Measurements from ENCODE around the gene DOCK4.

Gene DOCK4

DNA sequence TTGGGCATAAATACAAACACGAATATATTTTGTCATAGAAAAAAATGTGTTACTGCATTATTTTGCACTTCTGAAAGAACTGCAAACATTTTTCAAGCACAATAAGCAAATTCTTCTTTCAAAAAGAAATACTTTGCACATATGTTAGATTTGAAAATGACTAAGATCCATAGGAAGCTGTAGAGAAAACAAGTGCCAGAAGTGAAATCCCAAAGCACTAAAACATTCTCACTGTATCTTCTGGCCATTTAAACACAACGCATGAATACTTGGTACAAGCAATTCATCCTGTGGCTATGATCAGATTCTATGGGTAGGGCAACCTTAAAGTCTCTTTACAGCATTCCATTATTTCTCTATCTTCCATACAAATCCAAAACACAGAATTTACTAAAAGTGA, 418.5 kb downstream of the DOCK4 start:
- no peaks in the 10 kb centered on the region for H3K9me3 ChIP-seq (ENCODE audit: insufficient read depth, low read length)
- no peak overlapping the region for H3K9ac ChIP-seq (ENCODE audit: low read length)
- H4K20me1 ChIP-seq (ENCODE audit: low read depth, low read length): no peaks in the 10 kb centered on the region
- no peaks in the 10 kb centered on the region for H3K79me2 ChIP-seq (ENCODE audit: insufficient read depth, low read length)
- no peaks in the 10 kb centered on the region for H3F3A ChIP-seq (ENCODE audit: insufficient read depth)
- H3K27ac ChIP-seq (ENCODE audit: low read depth, low read length): no peak overlapping the region
- H3K27me3 ChIP-seq (ENCODE audit: low read length): no peaks in the 10 kb centered on the region
- no peaks in the 10 kb centered on the region for H3K36me3 ChIP-seq (ENCODE audit: low read length)
- no peak overlapping the region for H2AFZ ChIP-seq (ENCODE audit: low read depth, low read length, severe bottlenecking)
- H3K9me2 ChIP-seq (replicated peaks; ENCODE audit: insufficient read depth, low read length): no peaks in the 10 kb centered on the region
- no peak overlapping the region for H3K4me2 ChIP-seq (ENCODE audit: low read depth, low read length, poor library complexity, severe bottlenecking)
- TF ChIP-seq EZH2phosphoT487 (conservative IDR thresholded peaks at IDR 0.05; ENCODE audit: low read length): no peak
- no peak for TF ChIP-seq CTCF (IDR thresholded peaks at IDR 0.05; ENCODE audit: insufficient read depth, low read length, poor library complexity, severe bottlenecking)
- no peak overlapping the region for H3K4me3 ChIP-seq (ENCODE audit: insufficient read depth, low read length, poor library complexity, severe bottlenecking)

DNA sequence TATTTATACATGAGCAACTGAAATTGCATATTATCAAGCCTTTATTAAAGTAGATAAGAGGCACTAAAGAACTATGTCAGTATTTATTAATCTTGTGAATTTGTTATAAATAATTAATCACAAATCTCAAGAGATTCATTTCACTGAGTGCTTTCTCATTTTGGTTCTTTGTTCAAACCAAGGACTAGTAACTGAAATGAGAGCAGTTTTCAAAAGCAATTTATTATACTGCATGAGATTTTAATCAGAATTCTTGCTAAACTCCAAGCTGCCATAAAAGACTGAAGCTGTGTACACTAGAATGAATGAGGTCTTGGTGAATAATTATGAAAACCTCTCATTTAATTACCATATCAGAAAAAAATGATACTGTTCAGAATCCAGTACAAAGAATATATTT, 419.1 kb downstream of the DOCK4 start:
- Histone ChIP-seq H3K4me3 (ENCODE audit: insufficient read depth, low read length, poor library complexity, severe bottlenecking) (no peak overlapping the region), H3K27ac (ENCODE audit: low read depth, low read length) (no peak overlapping the region), H3K79me2 (ENCODE audit: insufficient read depth, low read length) (no peaks in the 10 kb centered on the region), H3K9me2 (replicated peaks; ENCODE audit: insufficient read depth, low read length) (no peaks in the 10 kb centered on the region), H2AFZ (ENCODE audit: low read depth, low read length, severe bottlenecking) (no peak overlapping the region), H3K9ac (ENCODE audit: low read length) (no peak overlapping the region), H3K27me3 (ENCODE audit: low read length) (no peaks in the 10 kb centered on the region), H3K4me2 (ENCODE audit: low read depth, low read length, poor library complexity, severe bottlenecking) (no peak overlapping the region), H3F3A (ENCODE audit: insufficient read depth) (no peaks in the 10 kb centered on the region), H4K20me1 (ENCODE audit: low read depth, low read length) (no peaks in the 10 kb centered on the region), H3K36me3 (ENCODE audit: low read length) (no peaks in the 10 kb centered on the region), H3K9me3 (ENCODE audit: insufficient read depth, low read length) (no peaks in the 10 kb centered on the region)
- TF ChIP-seq CTCF (IDR thresholded peaks at IDR 0.05; ENCODE audit: insufficient read depth, low read length, poor library complexity, severe bottlenecking): no peak
- no peak for TF ChIP-seq EZH2phosphoT487 (conservative IDR thresholded peaks at IDR 0.05; ENCODE audit: low read length)

DNA sequence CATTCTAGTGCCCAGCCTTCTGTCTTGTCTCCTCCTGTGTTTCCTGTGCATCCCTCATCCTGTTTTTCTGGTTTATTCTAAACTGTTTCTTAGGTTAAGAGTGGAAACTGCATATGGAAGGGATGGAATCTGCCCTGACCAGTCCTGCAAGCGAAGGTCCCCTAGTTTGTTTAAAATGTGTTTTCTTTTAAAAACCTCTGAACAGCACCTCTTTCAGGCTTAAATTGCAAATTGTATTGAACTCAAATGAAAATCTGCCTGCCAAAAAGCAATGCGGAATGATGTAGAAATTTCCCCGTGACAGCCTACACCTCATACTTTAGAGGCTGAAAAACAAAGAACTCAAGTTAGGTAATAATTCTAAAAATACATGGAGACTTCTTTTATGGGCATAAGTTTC, 421.1 kb downstream of the DOCK4 start:
- Histone ChIP-seq H3K27me3 (ENCODE audit: low read length) (no peaks in the 10 kb centered on the region), H4K20me1 (ENCODE audit: low read depth, low read length) (no peaks in the 10 kb centered on the region), H3K79me2 (ENCODE audit: insufficient read depth, low read length) (no peaks in the 10 kb centered on the region), H3K4me3 (ENCODE audit: insufficient read depth, low read length, poor library complexity, severe bottlenecking) (no peak overlapping the region), H2AFZ (ENCODE audit: low read depth, low read length, severe bottlenecking) (no peak overlapping the region), H3K9ac (ENCODE audit: low read length) (no peak overlapping the region), H3K36me3 (ENCODE audit: low read length) (no peaks in the 10 kb centered on the region), H3K4me2 (ENCODE audit: low read depth, low read length, poor library complexity, severe bottlenecking) (no peak overlapping the region), H3K27ac (ENCODE audit: low read depth, low read length) (no peak overlapping the region), H3F3A (ENCODE audit: insufficient read depth) (no peaks in the 10 kb centered on the region), H3K9me2 (replicated peaks; ENCODE audit: insufficient read depth, low read length) (no peaks in the 10 kb centered on the region), H3K9me3 (ENCODE audit: insufficient read depth, low read length) (no peaks in the 10 kb centered on the region)
- TF ChIP-seq CTCF (IDR thresholded peaks at IDR 0.05; ENCODE audit: insufficient read depth, low read length, poor library complexity, severe bottlenecking) (no peak), EZH2phosphoT487 (conservative IDR thresholded peaks at IDR 0.05; ENCODE audit: low read length) (no peak)

DNA sequence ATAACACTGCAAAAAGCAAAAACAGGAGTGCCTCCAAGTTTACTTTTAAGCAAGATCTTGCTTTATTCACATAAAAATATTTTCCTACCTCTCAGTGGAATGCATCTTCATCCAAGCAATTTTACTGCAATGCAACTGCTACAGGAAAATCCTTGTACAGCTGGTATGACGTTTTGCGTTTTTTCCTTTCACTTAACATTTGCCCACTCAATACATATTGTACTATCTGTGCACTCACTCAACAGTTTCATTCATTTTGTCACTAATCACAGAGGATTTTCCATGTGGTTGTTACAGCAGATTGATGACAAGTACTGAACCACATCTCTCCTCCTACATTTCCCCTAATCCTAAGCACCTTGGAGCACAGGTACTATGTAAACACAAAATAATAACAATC, 421.9 kb downstream of the DOCK4 start:
- Histone ChIP-seq H3K79me2 (ENCODE audit: insufficient read depth, low read length) (no peaks in the 10 kb centered on the region), H3K9me3 (ENCODE audit: insufficient read depth, low read length) (no peaks in the 10 kb centered on the region), H3K4me2 (ENCODE audit: low read depth, low read length, poor library complexity, severe bottlenecking) (no peak overlapping the region), H3K27me3 (ENCODE audit: low read length) (no peaks in the 10 kb centered on the region), H3K9me2 (replicated peaks; ENCODE audit: insufficient read depth, low read length) (no peaks in the 10 kb centered on the region), H3K27ac (ENCODE audit: low read depth, low read length) (no peak overlapping the region), H4K20me1 (ENCODE audit: low read depth, low read length) (no peaks in the 10 kb centered on the region), H3F3A (ENCODE audit: insufficient read depth) (no peaks in the 10 kb centered on the region), H3K9ac (ENCODE audit: low read length) (no peak overlapping the region), H3K36me3 (ENCODE audit: low read length) (no peaks in the 10 kb centered on the region), H2AFZ (ENCODE audit: low read depth, low read length, severe bottlenecking) (no peak overlapping the region), H3K4me3 (ENCODE audit: insufficient read depth, low read length, poor library complexity, severe bottlenecking) (no peak overlapping the region)
- TF ChIP-seq CTCF (IDR thresholded peaks at IDR 0.05; ENCODE audit: insufficient read depth, low read length, poor library complexity, severe bottlenecking) (no peak), EZH2phosphoT487 (conservative IDR thresholded peaks at IDR 0.05; ENCODE audit: low read length) (no peak)
